Prostate gland (tissue), 2 donors: ENCODE data around the gene NEK10.

ENCODE experiments used
- CTCF ChIP-seq, 4 experiments: fragments of 200-600 bp in 2 of 4; fragments of 450-650 bp in 2 of 4; sonication (generic) in 2 of 4; IDR thresholded peaks; 1 replicate in 3 of 4; 2 replicates in 1 of 4; pipeline ENCODE4 v1.5.1; 2016 to 2019; ENCODE audit warnings: antibody characterized with exemption in 4 of 4, mild to moderate bottlenecking in 2 of 4, moderate library complexity in 2 of 4
- POLR2AphosphoS5 ChIP-seq: sonication (generic); formaldehyde crosslinking; IDR thresholded peaks from one replicate; pipeline ENCODE4 v1.6.1; 2017; ENCODE audit warnings: antibody characterized with exemption

DNA sequence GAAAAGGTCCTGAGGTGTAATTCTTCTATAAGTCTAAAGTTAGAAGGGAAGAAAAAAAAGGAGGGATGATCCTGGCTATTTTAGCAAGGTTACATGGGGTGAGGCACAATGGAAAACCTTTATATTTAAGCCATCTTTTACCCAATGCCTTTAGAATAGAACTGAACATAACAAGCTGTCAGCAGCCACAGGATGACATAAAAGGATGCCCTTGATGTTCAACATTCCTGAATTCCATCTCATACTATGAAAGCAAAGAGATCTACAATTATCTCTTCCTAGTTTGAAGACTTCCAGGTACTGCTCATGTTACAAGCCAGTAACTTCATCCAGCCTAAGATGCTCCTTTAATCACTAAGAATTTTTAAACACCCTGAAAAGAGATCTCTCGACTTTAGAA is 26.9 kb downstream of the NEK10 start:
- TF ChIP-seq CTCF (IDR thresholded peaks at IDR 0.05), result no peak
- TF ChIP-seq POLR2AphosphoS5, result no peak
